GM10266 (cell line): Measurements from ENCODE around the gene TFRC.

Experiments used
- DNase-seq: peaks from one replicate; pipeline ENCODE4 v3.0.0; 2012; ENCODE audit errors: extremely low spot score
- TF ChIP-seq, protein P1 (sequence below): IDR thresholded peaks from 2 replicates; pipeline ENCODE4 v1.5.1; 2012; ENCODE audit warnings: mild to moderate bottlenecking, low read depth; ENCODE audit not compliant: control insufficient read depth, insufficient read depth; ENCODE audit errors: missing control alignments

The TFRC gene

DNA sequence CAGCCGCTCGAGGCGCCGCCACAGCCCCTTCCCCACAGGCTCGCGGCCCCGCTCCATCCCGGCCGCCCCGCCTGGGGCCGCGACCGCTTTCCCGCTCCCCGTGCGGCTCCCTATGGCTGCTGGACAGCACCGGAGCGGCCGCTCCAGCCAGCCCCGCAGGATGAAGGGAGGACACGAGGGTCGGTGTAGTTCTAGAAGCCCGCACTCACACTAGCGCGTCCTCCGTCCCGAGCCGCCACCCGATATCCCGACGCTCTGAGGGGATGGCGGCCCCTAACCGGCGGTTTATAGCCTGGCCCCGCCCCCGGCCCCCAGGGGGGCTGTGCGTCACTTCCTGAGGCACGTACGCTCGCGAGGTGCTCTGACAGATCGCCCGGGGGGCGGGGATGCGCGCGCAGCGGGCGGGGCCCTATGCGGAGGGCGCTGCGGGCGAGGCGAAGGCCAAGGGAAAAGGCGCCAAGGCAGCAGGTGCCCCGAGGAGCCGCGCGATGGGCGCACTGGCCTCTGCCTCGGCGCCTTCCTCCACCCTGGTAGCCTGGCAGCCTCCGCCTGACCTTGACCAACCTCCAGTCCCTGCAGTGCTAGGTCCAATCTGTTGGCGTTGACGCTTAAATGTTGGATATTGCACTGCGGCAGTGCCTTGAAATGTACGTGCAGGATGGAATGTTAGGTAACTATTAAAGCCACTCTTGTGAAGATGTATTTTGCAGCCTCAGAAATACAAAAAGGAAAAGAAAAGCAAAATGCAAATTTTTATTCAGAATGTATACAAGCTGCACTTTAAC is at the start of gene TFRC:
TSS of gene TFRC (minus strand) at position 257 of the 785 bp plus-strand sequence. CDS start 4,991 bp downstream, outside the sequence.
- peak; percentile 100 for DNase-seq
- TF ChIP-seq, protein P1, sequence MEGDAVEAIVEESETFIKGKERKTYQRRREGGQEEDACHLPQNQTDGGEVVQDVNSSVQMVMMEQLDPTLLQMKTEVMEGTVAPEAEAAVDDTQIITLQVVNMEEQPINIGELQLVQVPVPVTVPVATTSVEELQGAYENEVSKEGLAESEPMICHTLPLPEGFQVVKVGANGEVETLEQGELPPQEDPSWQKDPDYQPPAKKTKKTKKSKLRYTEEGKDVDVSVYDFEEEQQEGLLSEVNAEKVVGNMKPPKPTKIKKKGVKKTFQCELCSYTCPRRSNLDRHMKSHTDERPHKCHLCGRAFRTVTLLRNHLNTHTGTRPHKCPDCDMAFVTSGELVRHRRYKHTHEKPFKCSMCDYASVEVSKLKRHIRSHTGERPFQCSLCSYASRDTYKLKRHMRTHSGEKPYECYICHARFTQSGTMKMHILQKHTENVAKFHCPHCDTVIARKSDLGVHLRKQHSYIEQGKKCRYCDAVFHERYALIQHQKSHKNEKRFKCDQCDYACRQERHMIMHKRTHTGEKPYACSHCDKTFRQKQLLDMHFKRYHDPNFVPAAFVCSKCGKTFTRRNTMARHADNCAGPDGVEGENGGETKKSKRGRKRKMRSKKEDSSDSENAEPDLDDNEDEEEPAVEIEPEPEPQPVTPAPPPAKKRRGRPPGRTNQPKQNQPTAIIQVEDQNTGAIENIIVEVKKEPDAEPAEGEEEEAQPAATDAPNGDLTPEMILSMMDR = peak; percentile 6

DNA sequence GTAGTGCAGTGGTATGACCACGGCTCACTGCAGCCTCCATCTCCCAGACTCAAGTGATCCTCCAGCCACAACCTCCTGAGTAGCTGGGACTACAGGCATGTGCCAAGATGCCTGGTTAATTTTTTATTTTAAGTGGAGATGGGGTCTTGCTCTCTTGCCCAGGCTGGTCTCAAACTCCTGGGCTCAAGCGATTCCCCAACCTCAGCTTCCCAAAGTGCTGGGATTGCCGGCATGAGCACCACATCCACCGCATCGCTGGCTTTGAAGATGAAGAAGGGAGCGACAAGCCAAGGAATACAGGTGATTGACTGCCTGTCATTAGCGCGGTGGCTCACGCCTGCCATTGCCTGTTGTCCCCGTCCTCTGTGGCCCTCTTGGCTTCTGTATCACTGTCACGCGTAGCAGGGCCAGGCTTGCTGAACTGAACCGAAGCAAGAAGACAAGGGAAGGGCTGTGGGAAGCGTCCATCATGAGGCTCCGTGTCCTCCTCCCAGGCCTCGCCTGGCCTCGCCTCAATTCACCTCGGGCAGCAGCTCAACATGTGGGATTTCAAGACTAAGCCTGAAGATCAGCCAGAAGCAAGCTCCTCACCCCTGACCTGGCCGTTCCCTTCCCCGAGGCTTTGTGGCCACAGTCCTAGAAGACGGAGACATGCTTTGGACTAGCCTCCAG is 46.4 kb upstream of the TFRC start:
- TF ChIP-seq, protein P1 = no peak

DNA sequence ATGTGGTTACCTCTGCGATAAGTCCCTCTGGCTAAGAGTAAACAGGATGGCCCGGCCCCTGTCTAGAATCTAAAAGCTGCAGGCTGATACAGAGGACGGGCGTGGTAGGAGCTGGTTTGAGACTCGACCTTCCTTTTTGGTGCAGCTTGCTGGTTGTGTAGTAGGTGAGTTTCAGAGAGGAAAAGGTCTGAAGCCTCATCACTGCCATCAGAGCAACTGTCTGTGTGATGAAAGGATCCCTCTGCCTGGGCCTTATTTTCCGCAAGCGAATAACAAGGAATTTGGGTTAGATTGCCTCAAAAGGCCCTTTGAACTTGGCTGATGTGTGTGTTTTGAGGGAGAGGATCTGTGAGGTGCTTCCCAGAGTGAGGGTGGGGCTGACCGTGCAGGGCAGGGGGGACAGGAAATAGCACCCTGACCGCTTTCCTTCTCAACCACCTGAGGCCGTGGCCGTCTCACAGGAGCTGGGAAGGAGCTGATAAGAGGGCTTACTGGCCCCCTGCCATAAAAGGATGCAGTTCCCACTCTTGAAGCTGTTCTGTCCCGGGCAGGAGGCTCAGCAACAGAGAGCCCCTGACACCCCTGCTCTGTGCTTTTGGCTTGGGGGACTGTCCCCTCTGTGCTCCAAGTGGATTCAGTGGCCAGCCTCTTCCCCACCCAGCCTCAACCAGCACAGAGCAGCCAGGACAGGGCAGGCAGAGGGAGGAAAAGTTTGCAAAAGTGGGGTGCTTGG is 45.6 kb upstream of the TFRC start:
- no peak for DNase-seq
- TF ChIP-seq, protein P1 = peak; percentile 13

More for the DNA sequence above, 46.4 kb upstream of the TFRC start:
- DNase-seq = no peak

DNA sequence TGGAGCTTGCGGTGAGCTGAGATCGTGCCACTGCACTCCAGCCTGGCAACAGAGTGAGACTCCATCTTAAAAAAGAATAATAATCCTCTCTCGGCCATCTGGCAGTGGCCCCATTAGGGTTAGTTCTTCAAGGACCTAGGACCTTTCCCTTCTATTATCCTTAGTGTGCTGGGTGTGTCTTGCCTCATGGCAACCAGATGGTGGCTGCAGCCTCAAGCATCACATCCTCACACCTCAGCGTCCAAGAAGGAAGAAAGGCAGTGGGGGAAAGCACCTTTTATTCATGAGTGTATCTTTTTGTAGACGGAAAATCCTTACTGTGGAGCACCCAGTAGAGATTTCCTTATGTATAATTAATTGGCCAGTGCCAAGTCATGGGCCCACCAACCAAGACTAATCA is 42.7 kb upstream of the TFRC start:
- TF ChIP-seq, protein P1 = no peak
- no peak for DNase-seq

DNA sequence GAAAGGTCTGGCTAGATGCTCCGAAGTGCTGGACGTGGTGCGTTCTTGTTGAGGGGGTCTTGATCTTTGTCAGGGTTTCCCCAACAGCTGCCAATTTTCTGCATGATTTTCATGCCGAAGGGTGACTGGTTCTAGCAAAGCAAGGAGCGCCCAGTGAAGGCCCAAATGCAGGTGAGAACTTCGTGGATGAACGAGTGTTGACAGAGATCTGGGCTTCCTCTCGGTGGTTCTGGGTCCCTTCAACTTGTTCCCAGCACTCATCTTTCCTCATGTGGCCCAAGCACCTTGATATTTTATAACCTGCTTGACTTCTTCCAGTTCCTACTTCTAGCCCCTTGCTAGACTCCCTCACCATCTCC is 40.8 kb upstream of the TFRC start:
- no peak for DNase-seq
- TF ChIP-seq, protein P1 = no peak

DNA sequence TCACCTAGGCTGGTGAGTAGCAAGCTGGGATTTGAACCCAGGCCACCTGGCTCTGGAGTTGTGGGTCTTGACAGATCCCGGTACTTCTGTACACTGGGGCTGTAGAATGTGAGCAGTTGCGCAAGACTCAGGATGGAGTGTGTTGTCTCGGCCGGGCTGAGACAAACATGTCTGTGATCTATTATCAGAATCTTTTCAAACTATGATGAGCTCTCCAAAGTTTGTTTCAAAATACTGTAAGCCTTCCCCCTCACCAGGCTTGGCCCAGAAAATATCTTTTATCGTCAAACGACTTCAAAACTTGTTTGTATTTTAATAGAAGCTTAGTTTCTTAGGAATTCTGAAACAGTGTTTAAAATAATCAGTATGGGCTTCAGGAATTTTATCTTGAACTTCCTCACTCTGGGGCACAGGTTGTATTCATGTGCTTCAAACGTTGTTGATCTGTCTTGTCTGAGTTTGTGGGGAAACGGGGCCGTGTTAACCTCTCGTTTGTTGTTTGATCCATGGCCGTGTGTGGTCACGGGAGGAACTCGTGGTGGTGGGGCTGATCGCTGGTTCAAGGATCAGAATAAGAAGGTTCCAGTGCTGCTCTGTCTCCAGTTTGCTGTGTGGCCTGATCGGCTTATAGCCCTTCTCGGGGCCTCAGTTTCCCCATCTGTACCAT is 40.3 kb upstream of the TFRC start:
- no peak for DNase-seq
- TF ChIP-seq, protein P1 = no peak
